Neuronal stem cell (in vitro differentiated cells): Measurements from ENCODE around the gene NADSYN1.

Experiments
- DNase-seq: peaks from one replicate; pipeline ENCODE4 v3.0.0-alpha.2; 2013; ENCODE audit warnings: low spot score
- H2AFZ ChIP-seq: one replicate; pipeline ENCODE4 v1.6.1; 2013; ENCODE audit warnings: mild to moderate bottlenecking, low read length, inconsistent platforms
- H2AK5ac ChIP-seq: 2 replicates; pipeline ENCODE4 v1.6.1; 2013; ENCODE audit warnings: low read depth, mild to moderate bottlenecking, inconsistent platforms, low read length, moderate library complexity, mixed read lengths
- H2BK120ac ChIP-seq: 2 replicates; pipeline ENCODE4 v1.6.1; 2013; ENCODE audit warnings: low read depth, mild to moderate bottlenecking, inconsistent platforms, low read length, moderate library complexity, mixed read lengths
- H2BK12ac ChIP-seq: one replicate; pipeline ENCODE4 v1.6.1; 2013; ENCODE audit warnings: low read length, inconsistent platforms
- H2BK15ac ChIP-seq: 2 replicates; pipeline ENCODE4 v1.6.1; 2013; ENCODE audit warnings: mild to moderate bottlenecking, low read length, inconsistent platforms, mixed read lengths
- H2BK5ac ChIP-seq: one replicate; pipeline ENCODE4 v1.6.1; 2013; ENCODE audit warnings: inconsistent platforms, mild to moderate bottlenecking, low read length, moderate library complexity
- H3K14ac ChIP-seq: one replicate; pipeline ENCODE4 v1.6.1; 2013; ENCODE audit warnings: low read length, inconsistent platforms
- H3K18ac ChIP-seq: 2 replicates; pipeline ENCODE4 v1.6.1; 2013; ENCODE audit warnings: low read length, inconsistent platforms
- H3K23ac ChIP-seq: 2 replicates; pipeline ENCODE4 v1.6.1; 2013; ENCODE audit warnings: low read depth, mild to moderate bottlenecking, mixed read lengths, low read length, inconsistent platforms; ENCODE audit not compliant: poor library complexity
- H3K27ac ChIP-seq: replicated peaks from 3 replicates; pipeline ENCODE4 v1.5.1; 2013; ENCODE audit warnings: low read length, inconsistent platforms
- H3K27me3 ChIP-seq, 3 experiments: 2 replicates each; pipeline ENCODE4 v1.6.1; 2013; ENCODE audit warnings: low read length in 3 of 3, mild to moderate bottlenecking in 2 of 3, inconsistent platforms in 1 of 3, low read depth in 1 of 3, mixed read lengths in 1 of 3, moderate library complexity in 1 of 3; ENCODE audit not compliant: control insufficient read depth in 3 of 3, insufficient read depth in 3 of 3
- H3K36me3 ChIP-seq, 2 donors: replicated peaks in 1 of 2; 2 replicates each; pipeline ENCODE4 v1.6.1; 2013; ENCODE audit warnings: low read length in 2 of 2; ENCODE audit not compliant: control insufficient read depth in 2 of 2, insufficient read depth in 2 of 2
- H3K4ac ChIP-seq: 2 replicates; pipeline ENCODE4 v1.6.1; 2013; ENCODE audit warnings: inconsistent platforms, mild to moderate bottlenecking, low read length, moderate library complexity
- H3K4me1 ChIP-seq, 2 donors: 1 replicate in 1 of 2; 2 replicates in 1 of 2; pipeline ENCODE4 v1.6.1; 2013; ENCODE audit warnings: low read length in 2 of 2, low read depth in 1 of 2; ENCODE audit not compliant: control insufficient read depth in 2 of 2, insufficient read depth in 1 of 2
- H3K4me2 ChIP-seq: one replicate; pipeline ENCODE4 v1.6.1; 2013; ENCODE audit warnings: mild to moderate bottlenecking, low read length, inconsistent platforms; ENCODE audit not compliant: insufficient read depth, poor library complexity, severe bottlenecking
- H3K4me3 ChIP-seq, 2 donors: 2 replicates each; pipeline ENCODE4 v1.5.1; 2013; ENCODE audit warnings: low read length in 2 of 2, mild to moderate bottlenecking in 2 of 2, inconsistent platforms in 1 of 2, moderate library complexity in 1 of 2
- H3K79me1 ChIP-seq: one replicate; pipeline ENCODE4 v1.6.1; 2013; ENCODE audit warnings: low read depth, mild to moderate bottlenecking, inconsistent platforms, low read length, moderate library complexity
- H3K9ac ChIP-seq: one replicate; pipeline ENCODE4 v1.6.1; 2013; ENCODE audit warnings: mild to moderate bottlenecking, low read depth, low read length, inconsistent platforms; ENCODE audit not compliant: poor library complexity
- H3K9me3 ChIP-seq, 2 donors: replicated peaks in 1 of 2; 2 replicates each; pipeline versions ENCODE3 to v1.6.1; 2013; ENCODE audit warnings: low read length in 2 of 2, mild to moderate bottlenecking in 2 of 2, inconsistent platforms in 1 of 2, low read depth in 1 of 2, mixed read lengths in 1 of 2, moderate library complexity in 1 of 2; ENCODE audit not compliant: control insufficient read depth in 2 of 2, insufficient read depth in 1 of 2
- H4K8ac ChIP-seq: one replicate; pipeline ENCODE4 v1.6.1; 2013; ENCODE audit warnings: low read depth, mild to moderate bottlenecking, inconsistent platforms, low read length, moderate library complexity
- H4K91ac ChIP-seq: one replicate; pipeline ENCODE4 v1.6.1; 2013; ENCODE audit warnings: low read length, low read depth, mild to moderate bottlenecking, inconsistent platforms; ENCODE audit not compliant: poor library complexity
- WGBS, 2 donors: extraction: QIAGEN DNeasy Blood & Tissue Kit; methylation state at CpG; one replicate each; pipeline ENCODE4 v1.1.7; 2013; ENCODE audit warnings: missing lambda C conversion rate in 2 of 2, mixed read lengths in 1 of 2; ENCODE audit not compliant: insufficient read length in 2 of 2, insufficient replicate concordance in 1 of 2; ENCODE audit errors: extremely low coverage in 2 of 2; 5-methylcytosine and 5-hydroxymethylcytosine counted together

Gene NADSYN1

GRCh38 chr11:71433648-71434450 is 19.2 kb upstream of the NADSYN1 start:
- Histone ChIP-seq H3K27me3 (no peaks in the 10 kb centered on the region), H2AK5ac (no peak overlapping the region), H2BK12ac (no peak overlapping the region), H3K4me1 (peaks cover 0 to 4% of the 10 kb centered on the region in 2 donors), H3K14ac (no peak overlapping the region), H4K8ac (peak overlapping the region; percentile 65), H3K9ac (peak overlapping the region; percentile 44), H3K18ac (peak overlapping the region; percentile 17), H3K4me3 (no peak overlapping the region), H3K79me1 (peaks cover 10% of the 10 kb centered on the region), H3K23ac (no peak overlapping the region), H3K27ac (no peak overlapping the region), H2BK120ac (no peak overlapping the region), H3K9me3 (peaks cover 0 to 3% of the 10 kb centered on the region in 2 donors), H4K91ac (no peak overlapping the region), H2BK5ac (no peak overlapping the region), H3K4me2 (no peak overlapping the region), H3K4ac (no peak overlapping the region), H2AFZ (no peak overlapping the region), H2BK15ac (no peak overlapping the region), H3K36me3 (peaks cover 44 to 48% of the 10 kb centered on the region in 2 donors)
- no CpG with 5 or more reads among the region's 19 CpGs for WGBS, 2 donors
- DNase-seq, result no peak

- Histone ChIP-seq H3K4me2 (no peak overlapping the region), H2BK12ac (no peak overlapping the region), H4K8ac (no peak overlapping the region), H3K23ac (no peak overlapping the region), H3K14ac (no peak overlapping the region), H3K4ac (no peak overlapping the region), H3K9ac (no peak overlapping the region), H3K18ac (no peak overlapping the region), H3K36me3 (peaks cover 51 to 56% of the 10 kb centered on the region in 2 donors), H3K79me1 (peaks cover 10% of the 10 kb centered on the region), H2AK5ac (no peak overlapping the region), H2AFZ (no peak overlapping the region), H2BK5ac (no peak overlapping the region), H2BK15ac (no peak overlapping the region), H4K91ac (no peak overlapping the region), H3K4me3 (no peak overlapping the region), H3K4me1 (peaks cover 0 to 4% of the 10 kb centered on the region in 2 donors), H3K9me3 (peaks cover 0 to 3% of the 10 kb centered on the region in 2 donors), H3K27ac (no peak overlapping the region), H2BK120ac (no peak overlapping the region), H3K27me3 (no peaks in the 10 kb centered on the region)
- WGBS, 2 donors, result no CpG with 5 or more reads among the region's 18 CpGs
- no peak for DNase-seq
Measured at GRCh38 chr11:71434576-71435130, 18.4 kb upstream of the NADSYN1 start.

DNA sequence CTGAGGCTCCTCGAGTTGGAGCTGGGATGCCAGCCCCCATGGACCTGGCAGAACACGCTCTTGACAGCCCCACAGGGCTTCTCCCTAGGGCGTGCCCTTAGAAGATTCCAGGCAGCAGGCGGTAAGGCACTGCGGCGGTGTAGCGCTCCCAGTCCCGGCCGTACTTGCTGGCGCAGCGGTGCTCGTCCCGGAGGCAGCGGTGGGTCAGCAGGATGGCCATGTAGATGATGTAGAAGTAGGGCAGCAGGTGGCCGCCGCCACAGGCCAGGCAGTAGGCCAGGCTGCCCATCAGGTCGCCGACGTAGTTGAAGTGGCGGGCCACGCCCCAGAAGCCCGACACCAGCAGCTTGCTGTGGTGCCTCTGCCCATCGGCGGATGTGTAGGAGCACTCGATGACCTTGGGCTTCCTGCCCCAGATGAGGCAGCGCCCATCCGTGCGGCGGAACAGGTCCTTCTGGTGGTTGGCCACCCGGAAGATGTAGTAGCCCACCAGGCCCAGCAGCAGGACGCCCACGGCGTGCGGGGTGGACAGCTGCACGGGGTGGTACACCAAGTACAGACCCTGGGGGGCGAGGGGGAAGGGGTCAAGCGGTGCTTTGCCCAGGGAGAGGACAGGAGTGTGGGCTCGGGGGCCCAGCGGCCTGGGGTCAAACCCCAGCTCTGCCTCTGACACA is 17.6 kb upstream of the NADSYN1 start:
- Histone ChIP-seq H3K9ac (no peak overlapping the region), H3K36me3 (peaks cover 59 to 63% of the 10 kb centered on the region in 2 donors), H3K4ac (no peak overlapping the region), H3K4me1 (peaks cover 0 to 4% of the 10 kb centered on the region in 2 donors), H2BK15ac (no peak overlapping the region), H3K4me2 (no peak overlapping the region), H3K18ac (no peak overlapping the region), H3K27me3 (no peaks in the 10 kb centered on the region), H2AFZ (no peak overlapping the region), H4K8ac (no peak overlapping the region), H3K9me3 (peaks cover 0 to 2% of the 10 kb centered on the region in 2 donors), H2BK5ac (peak overlapping the region; percentile 24), H3K4me3 (no peak overlapping the region), H3K14ac (no peak overlapping the region), H2BK120ac (peak overlapping the region; percentile 61), H4K91ac (no peak overlapping the region), H2AK5ac (no peak overlapping the region), H2BK12ac (no peak overlapping the region), H3K27ac (no peak overlapping the region), H3K23ac (peak overlapping the region; percentile 89), H3K79me1 (peaks cover 10% of the 10 kb centered on the region)
- DNase-seq, result no peak
- no CpG with 5 or more reads among the region's 39 CpGs for WGBS, 2 donors

DNA sequence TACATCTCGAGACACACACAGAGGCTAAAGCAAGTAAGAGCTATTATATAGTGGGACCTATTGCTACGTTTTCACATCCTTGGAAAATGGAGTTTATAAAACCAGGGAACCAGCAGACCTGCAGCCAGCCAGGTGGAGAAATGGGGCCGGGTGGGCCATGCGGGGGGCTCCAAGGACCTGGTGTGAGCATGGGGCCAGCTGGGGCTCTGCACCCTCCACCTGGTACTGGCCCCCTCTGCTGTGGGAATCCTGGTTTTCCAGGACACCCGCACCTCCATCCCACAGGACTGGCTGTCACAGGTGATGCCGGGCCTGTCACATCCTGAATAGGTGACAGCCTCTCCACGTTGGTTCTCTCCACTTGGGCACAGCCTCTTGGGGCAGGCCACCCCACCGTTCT is 16.1 kb upstream of the NADSYN1 start:
- no peak overlapping the region for H2AK5ac ChIP-seq
- no peak overlapping the region for H3K23ac ChIP-seq
- H3K4me2 ChIP-seq, result no peak overlapping the region
- no peak overlapping the region for H2AFZ ChIP-seq
- no peaks in the 10 kb centered on the region for H3K9me3 ChIP-seq
- H3K27ac ChIP-seq, result no peak overlapping the region
- no CpG with 5 or more reads among the region's 8 CpGs for WGBS, 2 donors
- H3K4me3 ChIP-seq, result no peak overlapping the region
- no peak overlapping the region for H2BK5ac ChIP-seq
- no peak for DNase-seq
- peak overlapping the region; percentile 17 for H3K18ac ChIP-seq
- no peak overlapping the region for H4K8ac ChIP-seq
- H3K4me1 ChIP-seq, result peaks cover 0 to 1% of the 10 kb centered on the region in 2 donors
- peaks cover 14% of the 10 kb centered on the region for H3K79me1 ChIP-seq
- no peak overlapping the region for H3K9ac ChIP-seq
- no peak overlapping the region for H2BK120ac ChIP-seq
- no peak overlapping the region for H2BK12ac ChIP-seq
- H2BK15ac ChIP-seq, result no peak overlapping the region
- H3K14ac ChIP-seq, result no peak overlapping the region
- H4K91ac ChIP-seq, result no peak overlapping the region
- H3K4ac ChIP-seq, result no peak overlapping the region
- no peaks in the 10 kb centered on the region for H3K27me3 ChIP-seq
- H3K36me3 ChIP-seq, result peaks cover 72 to 78% of the 10 kb centered on the region in 2 donors
